ENCODE data around the gene CXCL17.
A peak's percentile ranks its signal among the peaks of the same experiment; 100 is the strongest.
"Not testable (repeated sequence)": the region's sequence is repeated elsewhere in the genome, so short reads cannot be mapped to it uniquely, and the experiment has no call there.

Gene CXCL17

GRCh38 chr19:42466521-42467182 lies 23.9 kb upstream of the CXCL17 start:
- Histone ChIP-seq H3K9ac (ENCODE audit: low read length in 5 of 5) (peak overlapping the region in 3 of 5 donors; percentile 31 to 57 (median 34)), H3K27ac (ENCODE audit: low read depth, low read length) (peak overlapping the region; percentile 57), H3K4me3 (ENCODE audit: low read depth in 1 of 5, low read length in 5 of 5) (peak overlapping the region in 1 of 5 donors; percentile 9)

DNA sequence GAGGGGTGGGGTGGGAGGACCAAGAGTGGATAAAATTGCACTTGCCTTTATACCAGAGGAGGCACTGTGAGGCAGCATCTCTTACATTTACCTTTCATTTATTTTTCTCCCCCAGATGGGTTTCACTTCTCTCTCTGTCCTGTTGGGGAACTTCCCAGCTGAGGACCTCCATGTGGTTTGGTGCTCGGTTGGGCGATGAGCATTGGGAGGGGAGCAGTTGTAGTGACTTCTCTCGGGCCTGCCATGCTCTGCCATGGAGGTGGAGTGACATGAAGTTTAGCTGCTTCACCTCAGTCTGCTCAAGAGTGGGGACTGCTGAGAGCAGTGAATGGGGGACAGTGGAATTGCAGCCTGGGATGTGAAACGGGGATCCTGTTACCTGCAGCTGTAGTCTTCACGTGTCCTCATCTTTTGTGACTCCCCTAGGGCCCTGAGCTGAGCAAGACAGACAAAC lies 23.1 kb upstream of the CXCL17 start:
- H3K4me1 ChIP-seq (ENCODE audit: control insufficient read depth in 5 of 5, insufficient read depth in 5 of 5, low read length in 5 of 5) = peaks cover 3 to 48% (median 25%) of the 10 kb centered on the region in 5 donors
- H3K36me3 ChIP-seq (ENCODE audit: control insufficient read depth in 5 of 5, insufficient read depth in 5 of 5, low read length in 5 of 5) = no peaks in the 10 kb centered on the region
- peak overlapping the region in 2 of 5 donors; percentile 31 to 51 for H3K9ac ChIP-seq (ENCODE audit: low read length in 5 of 5)
- H3K27me3 ChIP-seq (ENCODE audit: control insufficient read depth in 5 of 5, insufficient read depth in 4 of 5, low read length in 5 of 5) = no peaks in the 10 kb centered on the region
- no peak overlapping the region for H3K4me3 ChIP-seq (ENCODE audit: low read depth in 1 of 5, low read length in 5 of 5)
- H3K9me3 ChIP-seq (ENCODE audit: control insufficient read depth in 5 of 5, low read length in 5 of 5) = no peaks in the 10 kb centered on the region
- H3K27ac ChIP-seq (ENCODE audit: low read depth, low read length) = peak overlapping the region; percentile 57

More at GRCh38 chr19:42466521-42467182, 23.9 kb upstream of the CXCL17 start:
- Histone ChIP-seq H3K27me3 (ENCODE audit: control insufficient read depth in 5 of 5, insufficient read depth in 4 of 5, low read length in 5 of 5) (no peaks in the 10 kb centered on the region), H3K4me1 (ENCODE audit: control insufficient read depth in 5 of 5, insufficient read depth in 5 of 5, low read length in 5 of 5) (peaks cover 3 to 52% (median 33%) of the 10 kb centered on the region in 5 donors), H3K36me3 (ENCODE audit: control insufficient read depth in 5 of 5, insufficient read depth in 5 of 5, low read length in 5 of 5) (no peaks in the 10 kb centered on the region), H3K9me3 (ENCODE audit: control insufficient read depth in 5 of 5, low read length in 5 of 5) (no peaks in the 10 kb centered on the region)

DNA sequence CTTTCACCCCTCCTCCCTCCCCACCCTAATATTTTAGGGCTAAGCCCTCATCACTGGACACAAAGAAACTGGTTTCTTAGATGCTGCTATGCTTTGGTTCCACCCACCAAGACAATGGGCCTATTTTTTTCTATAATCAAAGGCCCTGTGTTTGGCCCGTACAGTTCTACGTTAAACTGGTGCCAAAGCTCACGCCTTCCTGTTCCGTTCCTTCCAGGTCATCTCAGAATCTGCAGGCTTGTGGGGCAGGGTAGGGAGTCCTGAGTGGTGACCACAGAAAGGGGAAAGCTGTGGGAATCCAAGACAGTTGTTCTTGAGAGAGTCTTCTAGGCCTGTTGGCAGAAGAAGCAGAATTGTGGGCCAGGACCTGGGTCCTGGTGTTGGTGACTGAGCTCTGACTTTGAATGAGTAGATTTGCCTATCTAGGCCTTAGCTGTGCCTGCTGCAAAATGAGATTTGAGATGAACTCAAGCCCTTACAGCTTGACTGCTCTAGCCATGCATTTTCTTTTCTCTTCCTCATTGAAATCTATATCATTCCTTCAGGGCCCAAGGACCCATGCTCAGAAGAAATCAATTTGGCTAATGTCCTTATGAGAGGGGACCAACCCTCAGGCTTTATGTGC lies 19.1 kb upstream of the CXCL17 start:
- no peaks in the 10 kb centered on the region for H3K9me3 ChIP-seq (ENCODE audit: control insufficient read depth in 5 of 5, low read length in 5 of 5)
- no peak overlapping the region for H3K4me3 ChIP-seq (ENCODE audit: low read depth in 1 of 5, low read length in 5 of 5)
- no peak overlapping the region for H3K9ac ChIP-seq (ENCODE audit: low read length in 5 of 5)
- no peak overlapping the region for H3K27ac ChIP-seq (ENCODE audit: low read depth, low read length)
- peaks cover 0 to 5% (median 2%) of the 10 kb centered on the region in 5 donors for H3K36me3 ChIP-seq (ENCODE audit: control insufficient read depth in 5 of 5, insufficient read depth in 5 of 5, low read length in 5 of 5)
- H3K4me1 ChIP-seq (ENCODE audit: control insufficient read depth in 5 of 5, insufficient read depth in 5 of 5, low read length in 5 of 5) = peaks cover 0 to 25% (median 12%) of the 10 kb centered on the region in 5 donors
- no peaks in the 10 kb centered on the region for H3K27me3 ChIP-seq (ENCODE audit: control insufficient read depth in 5 of 5, insufficient read depth in 4 of 5, low read length in 5 of 5)

DNA sequence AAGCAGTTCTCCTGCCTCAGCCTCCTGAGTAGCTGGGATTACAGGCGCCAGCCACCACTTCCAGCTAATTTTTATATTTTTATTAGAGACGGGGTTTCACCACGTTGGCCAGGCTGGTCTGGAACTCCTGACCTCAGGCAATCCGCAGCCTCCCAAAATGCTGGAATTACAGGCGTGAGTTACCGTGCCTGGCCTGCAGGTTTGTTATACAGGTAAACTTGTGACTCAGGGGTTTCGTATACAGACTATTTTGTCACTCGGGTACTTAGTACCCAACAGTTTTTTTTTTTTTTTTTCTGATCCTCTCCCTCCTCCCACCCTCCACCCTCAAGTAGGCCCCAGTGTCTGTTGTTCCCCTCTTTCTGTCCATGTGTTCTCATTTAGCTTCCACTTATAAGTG lies 18.5 kb upstream of the CXCL17 start:
- H3K4me1 ChIP-seq (ENCODE audit: control insufficient read depth in 5 of 5, insufficient read depth in 5 of 5, low read length in 5 of 5) = peaks cover 0 to 19% (median 7%) of the 10 kb centered on the region in 5 donors
- H3K9ac ChIP-seq (ENCODE audit: low read length in 5 of 5); H3K4me3 ChIP-seq (ENCODE audit: low read depth in 1 of 5, low read length in 5 of 5); H3K9me3 ChIP-seq (ENCODE audit: control insufficient read depth in 5 of 5, low read length in 5 of 5); H3K36me3 ChIP-seq (ENCODE audit: control insufficient read depth in 5 of 5, insufficient read depth in 5 of 5, low read length in 5 of 5); H3K27me3 ChIP-seq (ENCODE audit: control insufficient read depth in 5 of 5, insufficient read depth in 4 of 5, low read length in 5 of 5); H3K27ac ChIP-seq (ENCODE audit: low read depth, low read length): not testable (repeated sequence)

- no peak overlapping the region for H3K27ac ChIP-seq (ENCODE audit: low read depth, low read length)
- no peak overlapping the region for H3K9ac ChIP-seq (ENCODE audit: low read length in 5 of 5)
- no peaks in the 10 kb centered on the region for H3K27me3 ChIP-seq (ENCODE audit: control insufficient read depth in 5 of 5, insufficient read depth in 4 of 5, low read length in 5 of 5)
- no peak overlapping the region for H3K4me3 ChIP-seq (ENCODE audit: low read depth in 1 of 5, low read length in 5 of 5)
- H3K36me3 ChIP-seq (ENCODE audit: control insufficient read depth in 5 of 5, insufficient read depth in 5 of 5, low read length in 5 of 5) = peaks cover 0 to 5% (median 2%) of the 10 kb centered on the region in 5 donors
- H3K9me3 ChIP-seq (ENCODE audit: control insufficient read depth in 5 of 5, low read length in 5 of 5) = no peaks in the 10 kb centered on the region
- H3K4me1 ChIP-seq (ENCODE audit: control insufficient read depth in 5 of 5, insufficient read depth in 5 of 5, low read length in 5 of 5) = peaks cover 0 to 16% (median 7%) of the 10 kb centered on the region in 5 donors
These were observed 17.2 kb upstream of the CXCL17 start for GRCh38 chr19:42459926-42460325.

DNA sequence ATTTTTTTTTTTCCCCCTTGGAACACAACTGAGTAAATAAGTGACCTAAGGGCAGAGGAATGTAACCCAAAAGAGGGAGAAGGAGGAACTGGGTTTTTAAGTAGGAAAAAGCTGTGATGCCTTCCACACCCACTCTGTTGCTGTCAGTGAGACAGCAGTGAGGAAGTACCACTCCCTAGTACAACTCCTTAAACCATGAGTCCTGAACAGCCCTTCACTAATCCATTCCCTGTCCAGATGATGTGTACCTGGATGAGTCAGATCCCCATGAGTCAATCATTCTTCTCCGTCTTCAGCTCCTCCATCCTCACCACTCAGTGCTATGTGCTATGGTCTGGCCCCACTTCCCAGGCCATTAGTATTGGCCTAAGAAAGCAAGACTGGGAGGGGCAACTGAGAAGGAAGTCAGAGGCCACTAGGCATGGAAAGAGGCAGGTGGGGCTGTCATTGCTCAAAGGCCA lies 12.9 kb upstream of the CXCL17 start:
- Histone ChIP-seq H3K4me1 (ENCODE audit: control insufficient read depth in 5 of 5, insufficient read depth in 5 of 5, low read length in 5 of 5) (peaks cover 0 to 29% (median 13%) of the 10 kb centered on the region in 5 donors), H3K4me3 (ENCODE audit: low read depth in 1 of 5, low read length in 5 of 5) (no peak overlapping the region), H3K36me3 (ENCODE audit: control insufficient read depth in 5 of 5, insufficient read depth in 5 of 5, low read length in 5 of 5) (peaks cover 0 to 5% (median 2%) of the 10 kb centered on the region in 5 donors), H3K27ac (ENCODE audit: low read depth, low read length) (no peak overlapping the region), H3K9me3 (ENCODE audit: control insufficient read depth in 5 of 5, low read length in 5 of 5) (no peaks in the 10 kb centered on the region), H3K9ac (ENCODE audit: low read length in 5 of 5) (no peak overlapping the region), H3K27me3 (ENCODE audit: control insufficient read depth in 5 of 5, insufficient read depth in 4 of 5, low read length in 5 of 5) (no peaks in the 10 kb centered on the region)

DNA sequence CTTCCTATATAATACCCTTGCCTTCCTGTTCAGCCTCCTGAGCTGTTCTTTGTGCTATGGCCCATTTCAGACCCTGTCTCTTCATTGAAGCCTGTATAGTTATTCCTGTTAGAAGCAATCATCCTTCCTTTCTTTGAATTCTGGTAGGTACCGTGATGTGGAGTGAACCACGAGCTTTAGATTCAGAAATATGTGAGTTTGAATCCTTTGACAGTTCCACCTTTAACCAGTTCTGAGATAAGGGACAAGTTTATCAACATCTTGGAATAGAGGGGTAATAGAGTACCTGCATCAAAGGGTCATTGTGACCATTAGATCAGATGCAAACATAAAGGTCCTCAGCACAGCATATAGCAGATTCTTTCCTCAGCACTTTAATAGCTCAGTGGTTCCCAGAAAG lies 12.3 kb upstream of the CXCL17 start:
- Histone ChIP-seq H3K9me3 (ENCODE audit: control insufficient read depth in 5 of 5, low read length in 5 of 5) (no peaks in the 10 kb centered on the region), H3K36me3 (ENCODE audit: control insufficient read depth in 5 of 5, insufficient read depth in 5 of 5, low read length in 5 of 5) (peaks cover 0 to 3% (median 2%) of the 10 kb centered on the region in 5 donors), H3K4me1 (ENCODE audit: control insufficient read depth in 5 of 5, insufficient read depth in 5 of 5, low read length in 5 of 5) (peaks cover 0 to 34% (median 18%) of the 10 kb centered on the region in 5 donors), H3K9ac (ENCODE audit: low read length in 5 of 5) (no peak overlapping the region), H3K4me3 (ENCODE audit: low read depth in 1 of 5, low read length in 5 of 5) (no peak overlapping the region), H3K27me3 (ENCODE audit: control insufficient read depth in 5 of 5, insufficient read depth in 4 of 5, low read length in 5 of 5) (no peaks in the 10 kb centered on the region), H3K27ac (ENCODE audit: low read depth, low read length) (no peak overlapping the region)

DNA sequence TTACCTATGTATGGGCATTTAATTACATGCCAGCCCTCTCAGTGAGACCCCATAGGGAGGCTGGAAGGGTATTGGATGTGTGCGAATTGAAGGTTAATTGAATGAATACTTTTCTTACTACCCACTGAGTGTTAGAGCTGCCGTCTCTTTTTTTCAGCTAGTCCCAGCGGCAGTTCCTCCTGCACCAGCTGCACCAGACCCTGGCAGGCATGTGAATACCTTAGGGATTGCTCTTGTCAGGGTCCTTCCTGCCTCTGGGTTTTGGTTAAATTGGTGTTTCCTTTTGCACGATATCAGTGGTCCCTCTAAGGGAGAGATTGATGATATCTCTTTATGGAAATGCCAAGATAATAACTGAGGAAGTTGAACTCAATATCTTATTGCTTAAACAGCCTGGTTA lies 9.8 kb upstream of the CXCL17 start:
- no peaks in the 10 kb centered on the region for H3K9me3 ChIP-seq (ENCODE audit: control insufficient read depth in 5 of 5, low read length in 5 of 5)

GRCh38 chr19:42450314-42450934 lies 7.7 kb upstream of the CXCL17 start:
- peaks cover 0 to 36% (median 19%) of the 10 kb centered on the region in 5 donors for H3K4me1 ChIP-seq (ENCODE audit: control insufficient read depth in 5 of 5, insufficient read depth in 5 of 5, low read length in 5 of 5)
- no peaks in the 10 kb centered on the region for H3K27me3 ChIP-seq (ENCODE audit: control insufficient read depth in 5 of 5, insufficient read depth in 4 of 5, low read length in 5 of 5)
- H3K36me3 ChIP-seq (ENCODE audit: control insufficient read depth in 5 of 5, insufficient read depth in 5 of 5, low read length in 5 of 5) = no peaks in the 10 kb centered on the region
- H3K4me3 ChIP-seq (ENCODE audit: low read depth in 1 of 5, low read length in 5 of 5) = no peak overlapping the region
- H3K27ac ChIP-seq (ENCODE audit: low read depth, low read length) = peak overlapping the region; percentile 60
- no peaks in the 10 kb centered on the region for H3K9me3 ChIP-seq (ENCODE audit: control insufficient read depth in 5 of 5, low read length in 5 of 5)
- H3K9ac ChIP-seq (ENCODE audit: low read length in 5 of 5) = peak overlapping the region in 1 of 5 donors; percentile 16

More for the DNA sequence above, 9.8 kb upstream of the CXCL17 start:
- Histone ChIP-seq H3K4me3 (ENCODE audit: low read depth in 1 of 5, low read length in 5 of 5) (no peak overlapping the region), H3K9ac (ENCODE audit: low read length in 5 of 5) (no peak overlapping the region), H3K36me3 (ENCODE audit: control insufficient read depth in 5 of 5, insufficient read depth in 5 of 5, low read length in 5 of 5) (no peaks in the 10 kb centered on the region), H3K4me1 (ENCODE audit: control insufficient read depth in 5 of 5, insufficient read depth in 5 of 5, low read length in 5 of 5) (peaks cover 0 to 44% (median 26%) of the 10 kb centered on the region in 5 donors), H3K27me3 (ENCODE audit: control insufficient read depth in 5 of 5, insufficient read depth in 4 of 5, low read length in 5 of 5) (no peaks in the 10 kb centered on the region), H3K27ac (ENCODE audit: low read depth, low read length) (no peak overlapping the region)

DNA sequence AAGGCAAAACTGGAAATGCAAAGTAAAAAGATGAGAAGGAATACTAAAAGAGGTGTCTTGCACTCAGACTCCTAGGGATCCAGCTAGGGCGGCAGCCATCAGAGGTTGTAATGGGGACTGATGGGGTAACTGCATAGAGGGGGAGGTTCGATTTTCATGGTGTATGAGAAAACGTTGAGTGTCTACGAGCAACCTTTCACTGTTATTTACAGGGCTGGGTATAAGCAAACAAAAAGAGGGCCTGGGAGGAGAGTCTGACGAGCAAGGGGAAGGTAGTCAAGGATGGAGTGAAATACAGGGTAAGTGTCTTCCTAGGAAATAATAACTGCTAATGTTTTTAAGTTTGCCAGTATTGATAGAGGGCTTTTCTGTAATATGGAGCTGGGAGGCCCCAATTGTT lies 5.6 kb upstream of the CXCL17 start:
- peaks cover 0 to 34% (median 19%) of the 10 kb centered on the region in 5 donors for H3K4me1 ChIP-seq (ENCODE audit: control insufficient read depth in 5 of 5, insufficient read depth in 5 of 5, low read length in 5 of 5)
- not testable (repeated sequence) for H3K27ac ChIP-seq (ENCODE audit: low read depth, low read length)

More for the DNA sequence above, 5.6 kb upstream of the CXCL17 start:
- not testable (repeated sequence) for H3K9me3 ChIP-seq (ENCODE audit: control insufficient read depth in 5 of 5, low read length in 5 of 5); H3K4me3 ChIP-seq (ENCODE audit: low read depth in 1 of 5, low read length in 5 of 5); H3K27me3 ChIP-seq (ENCODE audit: control insufficient read depth in 5 of 5, insufficient read depth in 4 of 5, low read length in 5 of 5); H3K36me3 ChIP-seq (ENCODE audit: control insufficient read depth in 5 of 5, insufficient read depth in 5 of 5, low read length in 5 of 5); H3K9ac ChIP-seq (ENCODE audit: low read length in 5 of 5)

All from subcutaneous abdominal adipose tissue (tissue), 5 donors.